Lung (tissue), 12 donors: ENCODE data around the gene TGFB3. TPM values are rescaled to one million over a fixed set of nuclear protein-coding genes. Genes with fewer than 3 reads are reported as not detected.
A peak's percentile ranks its signal among the peaks of the same experiment; 100 is the strongest.

Source experiments
- ATAC-seq: fragments of 200-7000 bp; cut with Tn5 transposase; one replicate; pipeline ENCODE4 v1.9.1; 2020; ENCODE audit warnings: moderate number of reproducible peaks; ENCODE audit not compliant: insufficient read depth, low FRiP score
- DNase-seq, 3 donors: peaks; one replicate each; pipeline ENCODE4 v3.0.0-alpha.2; 2013 to 2017
- H3K27ac ChIP-seq, 2 donors: one replicate each; pipeline ENCODE4 v1.5.1; 2013; ENCODE audit warnings: mild to moderate bottlenecking in 2 of 2, moderate library complexity in 2 of 2, control low read depth in 1 of 2, inconsistent platforms in 1 of 2, low read depth in 1 of 2, low read length in 1 of 2
- H3K27me3 ChIP-seq, 3 donors: one replicate each; pipeline ENCODE4 v1.5.1; 2013; ENCODE audit warnings: low read length in 2 of 3; ENCODE audit not compliant: control insufficient read depth in 3 of 3, insufficient read depth in 3 of 3
- H3K36me3 ChIP-seq, 4 donors: one replicate each; pipeline ENCODE4 v1.5.1; 2013; ENCODE audit warnings: low read length in 4 of 4, mild to moderate bottlenecking in 1 of 4, moderate library complexity in 1 of 4; ENCODE audit not compliant: control insufficient read depth in 4 of 4, insufficient read depth in 4 of 4
- H3K4me1 ChIP-seq, 5 donors: one replicate each; pipeline ENCODE4 v1.5.1; 2013; ENCODE audit warnings: low read length in 5 of 5, mild to moderate bottlenecking in 2 of 5, moderate library complexity in 1 of 5; ENCODE audit not compliant: control insufficient read depth in 5 of 5, insufficient read depth in 5 of 5
- H3K4me3 ChIP-seq: one replicate; pipeline ENCODE4 v1.5.1; 2013; ENCODE audit warnings: mild to moderate bottlenecking, control low read depth, moderate library complexity
- H3K9ac ChIP-seq, 2 donors: one replicate each; pipeline ENCODE4 v1.5.1; 2013; ENCODE audit warnings: low read length in 2 of 2, control low read depth in 1 of 2; ENCODE audit not compliant: insufficient read depth in 1 of 2
- H3K9me3 ChIP-seq, 4 donors: one replicate each; pipeline ENCODE4 v1.5.1; 2013; ENCODE audit warnings: low read length in 3 of 4, mild to moderate bottlenecking in 1 of 4, moderate library complexity in 1 of 4; ENCODE audit not compliant: control insufficient read depth in 4 of 4, insufficient read depth in 3 of 4
- CTCF ChIP-seq: IDR thresholded peaks from 2 replicates; pipeline ENCODE4 v1.5.1; 2012; ENCODE audit warnings: mild to moderate bottlenecking; ENCODE audit errors: control extremely low read depth, extremely low read depth
- WGBS, 2 donors: extraction: QIAGEN DNeasy Blood & Tissue Kit; methylation state at CpG; one replicate each; pipeline ENCODE4 v1.1.7; 2013; 5-methylcytosine and 5-hydroxymethylcytosine counted together
- polyA plus RNA-seq, 2 donors: library from polyadenylated mRNA; stranded (reverse); fragments of 200-250 nt; gene quantifications; one replicate each; pipeline ENCODE4 v1.2.1, GENCODE V29; 2013
- total RNA-seq, 2 donors: library from RNA; depleted of rRNA in 1 of 2; stranded (reverse); fragments of >200 nt in 1 of 2; gene quantifications; one replicate each; pipeline ENCODE4 v1.2.1, GENCODE V29; 2014 to 2021
- donor health status: control.
- donor health status: control.
- donor health status: Bipolar disorder and iron deficiency.
- donor health status: healthy.
- donor health status: DM: yes; HTN: yes; CAD: no.

Gene TGFB3
- total and polyA plus RNA-seq, 4 donors, result 7.7 to 47.7 (median 20.0) TPM

GRCh38 chr14:75980856-75981255, 939 bp downstream of the TGFB3 start:
- H3K9me3 ChIP-seq, result no peaks in the 10 kb centered on the region
- peaks cover 0 to 2% (median 0%) of the 10 kb centered on the region in 4 donors for H3K36me3 ChIP-seq
- H3K4me1 ChIP-seq, result peaks cover 0 to 58% (median 25%) of the 10 kb centered on the region in 5 donors
- H3K4me3 ChIP-seq, result peak overlapping the region; percentile 30
- H3K27ac ChIP-seq, result peak overlapping the region in 1 of 2 donors; percentile 55
- 62 to 80% methylated on average over 8 of the region's 8 CpGs for WGBS, 2 donors
- TF ChIP-seq CTCF, result no peak
- peak overlapping the region; percentile 71 to 94 for H3K9ac ChIP-seq
- no peaks in the 10 kb centered on the region for H3K27me3 ChIP-seq
- ATAC-seq, result no peak
- peak; percentile 27 to 61 (median 59) for DNase-seq

GRCh38 chr14:75979648-75980565, 1.9 kb downstream of the TGFB3 start:
- H3K9me3 ChIP-seq, result no peaks in the 10 kb centered on the region
- peaks cover 0 to 2% (median 0%) of the 10 kb centered on the region in 4 donors for H3K36me3 ChIP-seq
- ATAC-seq (no peak), DNase-seq (peak; percentile 36 to 69 (median 62))
- no peak for TF ChIP-seq CTCF
- peaks cover 0 to 52% (median 22%) of the 10 kb centered on the region in 5 donors for H3K4me1 ChIP-seq
- peak overlapping the region; percentile 30 for H3K4me3 ChIP-seq
- H3K27ac ChIP-seq, result peak overlapping the region in 1 of 2 donors; percentile 34
- WGBS, 2 donors, result 57 to 79% methylated on average over 27 of the region's 27 CpGs
- no peaks in the 10 kb centered on the region for H3K27me3 ChIP-seq
- peak overlapping the region; percentile 71 to 94 for H3K9ac ChIP-seq

- Histone ChIP-seq H3K27ac (peak overlapping the region in 1 of 2 donors; percentile 2), H3K27me3 (no peaks in the 10 kb centered on the region), H3K36me3 (peaks cover 0 to 2% (median 0%) of the 10 kb centered on the region in 4 donors), H3K4me3 (peak overlapping the region; percentile 9), H3K4me1 (peaks cover 0 to 47% (median 19%) of the 10 kb centered on the region in 5 donors), H3K9ac (peak overlapping the region in 1 of 2 donors; percentile 78), H3K9me3 (no peaks in the 10 kb centered on the region)
- DNase-seq (peak; percentile 50 to 75 (median 65)), ATAC-seq (no peak)
- 21 to 31% methylated on average over 14 of the region's 14 CpGs for WGBS, 2 donors
- peak; percentile 26 for TF ChIP-seq CTCF
These were observed 2.7 kb downstream of the TGFB3 start for GRCh38 chr14:75979071-75979571.
